ENCODE measurements around the gene LGALSL.
A peak's percentile ranks its signal among the peaks of the same experiment; 100 is the strongest.

LGALSL gene

GRCh38 chr2:64453770-64454385, at the start of gene LGALSL:
LGALSL (plus strand) TSS chr2:64454162; CDS start chr2:64454546, 384 bp downstream.
- no peak for TF ChIP-seq CTCF (IDR thresholded peaks at IDR 0.05; ENCODE audit: low read depth, low read length, missing control alignments)
- DNase-seq (ENCODE audit: low read depth): no peak
- in situ Hi-C loops (cut with HindIII; ENCODE audit: low sequenced_read_pairs): no loop called here
- peak within 1 kb of the TSS; percentile 59 for H3K4me3 ChIP-seq (ENCODE audit: low read depth, low read length)

- H3K4me3 ChIP-seq (ENCODE audit: low read depth, low read length): no peak overlapping the region
- no peak for DNase-seq (ENCODE audit: low read depth)
- no peak for TF ChIP-seq CTCF (IDR thresholded peaks at IDR 0.05; ENCODE audit: low read depth, low read length, missing control alignments)
- in situ Hi-C loops (cut with HindIII; ENCODE audit: low sequenced_read_pairs): no loop called here
Measured at GRCh38 chr2:64404743-64405142, 49.2 kb upstream of the LGALSL start.

- DNase-seq (ENCODE audit: low read depth): peak; percentile 11
- in situ Hi-C loops (cut with HindIII; ENCODE audit: low sequenced_read_pairs): no loop called here
- no peak overlapping the region for H3K4me3 ChIP-seq (ENCODE audit: low read depth, low read length)
- TF ChIP-seq CTCF (IDR thresholded peaks at IDR 0.05; ENCODE audit: low read depth, low read length, missing control alignments): no peak
Measured at GRCh38 chr2:64405581-64406406, 48.2 kb upstream of the LGALSL start.

- in situ Hi-C loops (cut with HindIII; ENCODE audit: low sequenced_read_pairs): no loop called here
- TF ChIP-seq CTCF (IDR thresholded peaks at IDR 0.05; ENCODE audit: low read depth, low read length, missing control alignments): no peak
Measured at GRCh38 chr2:64406407-64406774, 47.6 kb upstream of the LGALSL start.

GRCh38 chr2:64408031-64408430, 45.9 kb upstream of the LGALSL start:
- in situ Hi-C loops (cut with HindIII; ENCODE audit: low sequenced_read_pairs): no loop called here
- DNase-seq (ENCODE audit: low read depth): no peak
- H3K4me3 ChIP-seq (ENCODE audit: low read depth, low read length): no peak overlapping the region
- TF ChIP-seq CTCF (IDR thresholded peaks at IDR 0.05; ENCODE audit: low read depth, low read length, missing control alignments): no peak

More at GRCh38 chr2:64406407-64406774, 47.6 kb upstream of the LGALSL start:
- no peak for DNase-seq (ENCODE audit: low read depth)
- H3K4me3 ChIP-seq (ENCODE audit: low read depth, low read length): no peak overlapping the region

GRCh38 chr2:64410671-64411070, 43.3 kb upstream of the LGALSL start:
- no peak for TF ChIP-seq CTCF (IDR thresholded peaks at IDR 0.05; ENCODE audit: low read depth, low read length, missing control alignments)
- no peak overlapping the region for H3K4me3 ChIP-seq (ENCODE audit: low read depth, low read length)
- in situ Hi-C loops (cut with HindIII; ENCODE audit: low sequenced_read_pairs): no loop called here
- no peak for DNase-seq (ENCODE audit: low read depth)
